ENCODE measurements around the gene SCRT2. TPM values are rescaled to one million over a fixed set of nuclear protein-coding genes. Genes with fewer than 3 reads are reported as not detected.

Gene SCRT2
- total RNA-seq, 1 donor from 2014 or later: not detected

DNA sequence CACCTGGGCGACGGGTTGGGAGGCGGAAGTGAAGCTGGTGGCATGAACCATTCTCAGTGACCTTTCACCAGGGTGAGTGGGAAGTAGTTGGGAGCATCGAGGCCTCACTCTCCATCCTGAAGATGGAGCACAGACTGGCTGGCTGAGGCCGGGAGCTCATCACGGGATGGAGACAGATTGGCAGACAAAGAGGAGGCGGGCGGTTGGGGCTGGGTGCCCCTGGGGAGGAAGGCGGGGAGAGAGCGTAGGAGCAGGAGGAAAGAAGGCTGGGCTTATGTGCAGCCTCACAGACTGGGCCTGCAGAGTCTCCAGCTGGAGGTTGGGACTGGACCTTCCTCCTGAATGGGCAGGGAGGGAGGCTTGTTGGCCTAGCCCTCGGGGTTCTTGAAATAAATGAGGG is 44.2 kb upstream of the SCRT2 start:
- H3K9me3 Mint-ChIP-seq (ENCODE audit: unreplicated experiment): no peaks in the 10 kb centered on the region
- peaks cover 13% of the 10 kb centered on the region for H3K27me3 Mint-ChIP-seq (ENCODE audit: unreplicated experiment)
- no peak overlapping the region for H3K4me3 Mint-ChIP-seq (ENCODE audit: unreplicated experiment)
- DNase-seq (ENCODE audit: low spot score): no peak
- no peaks in the 10 kb centered on the region for H3K36me3 Mint-ChIP-seq (ENCODE audit: low read depth, unreplicated experiment)
- TF ChIP-seq CTCF (IDR thresholded peaks at IDR 0.05; ENCODE audit: unreplicated experiment): no peak
- no peak overlapping the region for H3K27ac Mint-ChIP-seq (ENCODE audit: unreplicated experiment)
- no peaks in the 10 kb centered on the region for H3K4me1 Mint-ChIP-seq (ENCODE audit: unreplicated experiment)

DNA sequence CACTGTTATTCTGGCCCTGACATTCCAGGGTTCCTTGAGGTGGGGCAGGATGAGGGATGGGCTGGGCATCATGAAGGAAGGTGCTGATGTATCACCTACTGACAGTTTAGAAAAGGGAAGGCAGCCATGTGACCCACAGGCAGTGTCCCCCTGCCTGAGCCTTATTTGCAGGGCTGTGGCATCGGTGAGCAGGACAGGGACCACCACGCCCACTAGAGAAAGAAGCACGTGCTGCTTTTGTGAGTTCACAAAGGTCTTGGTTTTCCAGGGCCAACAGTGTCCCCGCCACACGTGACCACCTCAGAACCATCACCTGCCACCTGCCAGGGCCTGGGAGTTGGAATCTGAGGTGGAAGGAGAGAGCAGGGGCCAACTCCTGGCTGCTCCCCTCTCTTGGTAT is 43.5 kb upstream of the SCRT2 start:
- Mint-ChIP-seq H3K27me3 (ENCODE audit: unreplicated experiment) (peaks cover 13% of the 10 kb centered on the region), H3K4me3 (ENCODE audit: unreplicated experiment) (no peak overlapping the region), H3K27ac (ENCODE audit: unreplicated experiment) (no peak overlapping the region), H3K9me3 (ENCODE audit: unreplicated experiment) (no peaks in the 10 kb centered on the region), H3K4me1 (ENCODE audit: unreplicated experiment) (no peaks in the 10 kb centered on the region), H3K36me3 (ENCODE audit: low read depth, unreplicated experiment) (no peaks in the 10 kb centered on the region)
- TF ChIP-seq CTCF (IDR thresholded peaks at IDR 0.05; ENCODE audit: unreplicated experiment): no peak
- no peak for DNase-seq (ENCODE audit: low spot score)

DNA sequence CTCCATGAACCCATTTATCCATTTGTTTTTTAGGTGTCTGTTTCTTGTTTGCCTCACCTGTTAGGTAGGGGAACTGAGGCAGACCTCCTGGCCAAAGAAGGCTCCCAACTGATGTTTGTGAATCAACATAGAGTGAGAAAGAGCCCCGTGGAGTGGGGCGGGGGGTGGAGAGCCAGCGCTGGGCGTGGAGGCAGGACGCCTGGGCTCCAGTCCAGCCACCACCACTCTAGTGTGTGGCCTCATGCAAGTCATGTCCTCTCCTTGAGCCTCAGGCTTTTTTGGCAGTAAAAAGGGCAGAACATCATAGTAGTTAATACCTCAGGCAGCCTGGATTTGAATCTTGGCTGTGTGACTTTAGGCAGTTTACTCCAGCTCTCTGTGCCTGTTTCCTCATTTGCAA is 42.2 kb upstream of the SCRT2 start:
- TF ChIP-seq CTCF (IDR thresholded peaks at IDR 0.05; ENCODE audit: unreplicated experiment): no peak

DNA sequence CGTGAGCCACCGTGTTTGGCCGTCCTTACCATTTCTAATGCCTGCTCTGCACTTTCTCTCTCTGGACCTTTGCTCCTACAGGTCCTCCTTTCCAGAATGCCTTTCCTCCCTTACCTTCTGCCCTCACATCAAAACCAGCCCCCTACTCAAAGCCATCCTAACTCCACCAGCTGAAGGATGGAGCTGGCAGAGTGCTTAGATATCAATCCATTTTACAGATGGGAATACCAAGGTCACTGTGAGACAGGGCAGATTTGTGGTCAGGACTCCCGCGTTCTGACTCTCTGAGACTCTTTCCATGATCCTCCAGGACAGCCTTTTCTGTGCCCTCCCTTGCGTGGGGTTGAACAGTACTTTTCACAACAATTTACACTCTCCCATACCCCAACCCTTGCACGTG is 41.7 kb upstream of the SCRT2 start:
- no peak overlapping the region for H3K4me3 Mint-ChIP-seq (ENCODE audit: unreplicated experiment)
- H3K27me3 Mint-ChIP-seq (ENCODE audit: unreplicated experiment): peaks cover 10% of the 10 kb centered on the region
- H3K9me3 Mint-ChIP-seq (ENCODE audit: unreplicated experiment): no peaks in the 10 kb centered on the region
- no peak for TF ChIP-seq CTCF (IDR thresholded peaks at IDR 0.05; ENCODE audit: unreplicated experiment)
- no peaks in the 10 kb centered on the region for H3K4me1 Mint-ChIP-seq (ENCODE audit: unreplicated experiment)
- no peak overlapping the region for H3K27ac Mint-ChIP-seq (ENCODE audit: unreplicated experiment)
- DNase-seq (ENCODE audit: low spot score): no peak
- H3K36me3 Mint-ChIP-seq (ENCODE audit: low read depth, unreplicated experiment): no peaks in the 10 kb centered on the region

More for the DNA sequence above, 42.2 kb upstream of the SCRT2 start:
- peaks cover 10% of the 10 kb centered on the region for H3K27me3 Mint-ChIP-seq (ENCODE audit: unreplicated experiment)
- no peak overlapping the region for H3K27ac Mint-ChIP-seq (ENCODE audit: unreplicated experiment)
- no peak overlapping the region for H3K4me3 Mint-ChIP-seq (ENCODE audit: unreplicated experiment)
- H3K9me3 Mint-ChIP-seq (ENCODE audit: unreplicated experiment): no peaks in the 10 kb centered on the region
- no peaks in the 10 kb centered on the region for H3K4me1 Mint-ChIP-seq (ENCODE audit: unreplicated experiment)
- no peak for DNase-seq (ENCODE audit: low spot score)
- H3K36me3 Mint-ChIP-seq (ENCODE audit: low read depth, unreplicated experiment): no peaks in the 10 kb centered on the region

GRCh38 chr20:714453-714852 is 38.9 kb upstream of the SCRT2 start:
- peaks cover under 1% of the 10 kb centered on the region for H3K9me3 Mint-ChIP-seq (ENCODE audit: unreplicated experiment)
- peaks cover 4% of the 10 kb centered on the region for H3K4me1 Mint-ChIP-seq (ENCODE audit: unreplicated experiment)
- no peak overlapping the region for H3K4me3 Mint-ChIP-seq (ENCODE audit: unreplicated experiment)
- no peak for TF ChIP-seq CTCF (IDR thresholded peaks at IDR 0.05; ENCODE audit: unreplicated experiment)
- peaks cover 12% of the 10 kb centered on the region for H3K27me3 Mint-ChIP-seq (ENCODE audit: unreplicated experiment)
- no peak overlapping the region for H3K27ac Mint-ChIP-seq (ENCODE audit: unreplicated experiment)
- DNase-seq (ENCODE audit: low spot score): no peak
- no peaks in the 10 kb centered on the region for H3K36me3 Mint-ChIP-seq (ENCODE audit: low read depth, unreplicated experiment)
